ENCODE results near the gene ETF1. TPM values are rescaled to one million over a fixed set of nuclear protein-coding genes. Genes with fewer than 3 reads are reported as not detected.

The ETF1 gene
- total RNA-seq, 2 donors from 2014 or later = 106 to 111 TPM

GRCh38 chr5:138506370-138507306 is 36.4 kb downstream of the ETF1 start:
- Mint-ChIP-seq H3K36me3 (ENCODE audit: insufficient read depth in 2 of 2) (peaks cover 9 to 25% of the 10 kb centered on the region in 2 donors), H3K9me3 (no peaks in the 10 kb centered on the region), H3K27ac (no peak overlapping the region), H3K27me3 (ENCODE audit: low read depth) (no peaks in the 10 kb centered on the region), H3K4me3 (no peak overlapping the region), H3K4me1 (ENCODE audit: low read depth) (no peaks in the 10 kb centered on the region)
- ATAC-seq (replicated peaks in 1 of 2) = no peak
- no peak for DNase-seq

DNA sequence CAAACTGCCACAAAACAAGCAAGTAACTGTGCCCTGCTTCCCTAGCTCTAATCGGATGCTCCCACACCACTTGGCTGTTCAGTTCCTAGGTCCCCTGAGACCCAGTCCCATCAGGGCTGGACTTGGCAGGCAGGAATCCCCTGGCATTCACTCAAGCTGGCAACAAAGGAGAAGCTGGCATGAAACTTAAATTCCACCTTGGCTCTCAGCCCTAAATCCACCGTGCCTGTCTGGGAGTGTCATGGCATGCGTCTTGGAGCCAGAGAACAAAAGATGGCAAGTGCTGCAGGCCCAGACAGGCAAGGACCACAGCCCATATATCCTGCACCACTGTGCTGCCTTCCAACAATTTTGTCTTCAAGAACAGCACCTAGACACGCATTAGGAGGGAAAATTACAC is 38.2 kb downstream of the ETF1 start:
- Mint-ChIP-seq H3K36me3 (ENCODE audit: insufficient read depth in 2 of 2) (peaks cover 6 to 12% of the 10 kb centered on the region in 2 donors), H3K27ac (no peak overlapping the region), H3K9me3 (no peaks in the 10 kb centered on the region), H3K4me3 (no peak overlapping the region), H3K4me1 (ENCODE audit: low read depth) (no peaks in the 10 kb centered on the region), H3K27me3 (ENCODE audit: low read depth) (no peaks in the 10 kb centered on the region)
- DNase-seq (no peak), ATAC-seq (replicated peaks in 1 of 2) (no peak)

DNA sequence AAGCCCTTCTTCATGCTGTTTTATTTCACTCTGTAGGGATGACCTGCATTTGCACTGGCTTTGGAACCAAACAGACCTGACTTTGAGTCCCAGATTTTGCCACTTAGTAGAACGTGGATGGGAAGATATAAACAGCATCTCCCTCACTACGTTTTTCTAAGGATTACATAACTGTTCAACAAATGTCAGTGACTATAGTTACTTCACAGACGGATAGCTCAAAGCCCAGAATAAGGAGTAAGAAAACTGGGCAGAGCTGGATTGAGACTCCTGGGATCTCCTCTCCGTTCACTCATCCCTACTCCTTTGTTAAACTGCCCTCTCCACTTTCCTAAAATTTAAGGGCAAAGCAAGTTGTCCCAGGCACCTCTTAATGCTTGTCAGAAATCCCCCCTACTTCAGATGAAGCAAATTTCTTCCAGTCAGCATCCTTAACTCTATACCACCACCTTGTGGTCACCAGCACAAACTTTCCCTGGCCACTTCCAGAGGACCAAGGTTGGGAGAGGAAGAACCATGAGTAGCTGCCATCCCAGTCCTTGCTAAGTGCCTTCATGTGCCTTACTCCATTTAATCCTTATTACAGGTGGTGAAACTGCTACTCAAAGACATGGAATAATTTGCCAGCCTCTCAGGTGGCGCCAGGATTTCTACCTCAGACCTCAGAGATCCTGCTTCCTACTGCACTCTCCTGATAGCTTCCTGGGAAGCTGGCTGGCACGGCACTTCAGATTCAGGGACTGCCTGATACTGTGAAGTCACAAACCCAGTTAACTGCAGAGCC is 39.4 kb downstream of the ETF1 start:
- peak; percentile 50 to 61 for ATAC-seq (replicated peaks in 1 of 2)

DNA sequence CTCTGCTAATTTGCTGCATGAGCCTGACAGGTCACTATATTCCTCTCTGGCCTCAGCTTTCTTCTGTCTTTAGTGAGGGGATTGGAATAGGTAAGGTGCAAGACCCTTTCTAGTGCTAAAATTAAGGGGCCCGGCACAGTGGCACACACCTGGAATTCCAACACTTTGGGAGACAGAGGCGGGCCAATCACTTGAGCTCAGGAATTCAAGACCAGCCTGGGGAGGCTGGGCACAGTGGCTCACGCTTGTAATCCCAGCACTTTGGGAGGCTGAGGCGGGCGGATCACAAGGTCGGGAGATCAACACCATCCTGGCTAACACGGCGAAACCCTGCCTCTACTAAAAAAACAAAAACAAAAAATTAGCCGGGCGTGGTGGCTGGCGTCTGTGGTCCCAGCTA is 40.5 kb downstream of the ETF1 start:
- H3K36me3 Mint-ChIP-seq (ENCODE audit: insufficient read depth in 2 of 2) = peaks cover 0 to 3% of the 10 kb centered on the region in 2 donors
- no peaks in the 10 kb centered on the region for H3K27me3 Mint-ChIP-seq (ENCODE audit: low read depth)
- H3K9me3 Mint-ChIP-seq = no peaks in the 10 kb centered on the region
- no peak overlapping the region for H3K27ac Mint-ChIP-seq
- no peak overlapping the region for H3K4me3 Mint-ChIP-seq
- DNase-seq (no peak), ATAC-seq (replicated peaks in 1 of 2) (no peak)
- no peaks in the 10 kb centered on the region for H3K4me1 Mint-ChIP-seq (ENCODE audit: low read depth)

More for the DNA sequence above, 39.4 kb downstream of the ETF1 start:
- H3K9me3 Mint-ChIP-seq = no peaks in the 10 kb centered on the region
- H3K27me3 Mint-ChIP-seq (ENCODE audit: low read depth) = no peaks in the 10 kb centered on the region
- no peak overlapping the region for H3K27ac Mint-ChIP-seq
- peak; percentile 20 to 38 for DNase-seq
- H3K4me1 Mint-ChIP-seq (ENCODE audit: low read depth) = no peaks in the 10 kb centered on the region
- H3K4me3 Mint-ChIP-seq = no peak overlapping the region
- peaks cover 3 to 5% of the 10 kb centered on the region in 2 donors for H3K36me3 Mint-ChIP-seq (ENCODE audit: insufficient read depth in 2 of 2)

DNA sequence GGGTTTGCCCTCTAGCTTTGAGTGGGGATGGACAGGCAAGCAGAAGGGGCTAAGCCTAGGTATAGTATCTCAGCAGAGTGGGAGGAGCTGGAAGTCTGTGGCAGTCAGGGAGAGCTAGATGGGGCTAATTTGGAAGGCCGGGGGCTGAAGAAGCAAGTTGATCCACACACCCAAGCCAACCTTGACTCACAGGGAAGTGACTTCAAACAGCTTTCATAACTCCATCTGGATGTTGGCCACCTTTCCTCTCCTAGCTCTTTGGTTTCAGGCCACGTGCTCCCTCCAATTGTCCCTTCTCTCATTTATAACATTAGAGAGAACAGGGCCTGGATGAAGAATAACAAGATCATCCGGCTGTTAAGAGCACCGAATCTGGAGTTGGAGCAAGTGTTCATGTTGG is 40.9 kb downstream of the ETF1 start:
- Mint-ChIP-seq H3K27ac (no peak overlapping the region), H3K4me3 (no peak overlapping the region), H3K27me3 (ENCODE audit: low read depth) (no peaks in the 10 kb centered on the region), H3K4me1 (ENCODE audit: low read depth) (no peaks in the 10 kb centered on the region), H3K36me3 (ENCODE audit: insufficient read depth in 2 of 2) (no peaks in the 10 kb centered on the region), H3K9me3 (no peaks in the 10 kb centered on the region)
- DNase-seq = no peak
- ATAC-seq (replicated peaks in 1 of 2) = no peak

- Mint-ChIP-seq H3K36me3 (ENCODE audit: insufficient read depth in 2 of 2) (no peaks in the 10 kb centered on the region), H3K9me3 (no peaks in the 10 kb centered on the region), H3K27ac (no peak overlapping the region), H3K4me1 (ENCODE audit: low read depth) (no peaks in the 10 kb centered on the region), H3K27me3 (ENCODE audit: low read depth) (no peaks in the 10 kb centered on the region), H3K4me3 (no peak overlapping the region)
- DNase-seq (no peak), ATAC-seq (replicated peaks in 1 of 2) (no peak)
Observed at GRCh38 chr5:138498376-138498775, 44.7 kb downstream of the ETF1 start.

GRCh38 chr5:138495351-138495750 is 47.7 kb downstream of the ETF1 start:
- H3K27me3 Mint-ChIP-seq (ENCODE audit: low read depth) = peaks cover 8% of the 10 kb centered on the region
- H3K9me3 Mint-ChIP-seq = no peaks in the 10 kb centered on the region
- H3K36me3 Mint-ChIP-seq (ENCODE audit: insufficient read depth in 2 of 2) = no peaks in the 10 kb centered on the region
- ATAC-seq (replicated peaks in 1 of 2) (no peak), DNase-seq (no peak)
- no peak overlapping the region for H3K4me3 Mint-ChIP-seq
- H3K27ac Mint-ChIP-seq = no peak overlapping the region
- H3K4me1 Mint-ChIP-seq (ENCODE audit: low read depth) = peaks cover 16% of the 10 kb centered on the region

GRCh38 chr5:138492560-138493045 is 50.4 kb downstream of the ETF1 start:
- Mint-ChIP-seq H3K27ac (no peak overlapping the region), H3K27me3 (ENCODE audit: low read depth) (peaks cover 22% of the 10 kb centered on the region), H3K4me1 (ENCODE audit: low read depth) (peaks cover 16% of the 10 kb centered on the region), H3K36me3 (ENCODE audit: insufficient read depth in 2 of 2) (no peaks in the 10 kb centered on the region), H3K9me3 (no peaks in the 10 kb centered on the region), H3K4me3 (peak overlapping the region; percentile 92 to 95)
- ATAC-seq (replicated peaks in 1 of 2) (no peak), DNase-seq (peak in 1 of 2 donors; percentile 7)

- Mint-ChIP-seq H3K27ac (no peak overlapping the region), H3K4me1 (ENCODE audit: low read depth) (peaks cover 16% of the 10 kb centered on the region), H3K9me3 (no peaks in the 10 kb centered on the region), H3K4me3 (peak overlapping the region; percentile 92 to 95), H3K36me3 (ENCODE audit: insufficient read depth in 2 of 2) (no peaks in the 10 kb centered on the region), H3K27me3 (ENCODE audit: low read depth) (peaks cover 22% of the 10 kb centered on the region)
- peak; percentile 89 to 90 for DNase-seq
- peak; percentile 99 for ATAC-seq (replicated peaks in 1 of 2)
Observed at GRCh38 chr5:138491669-138492559, 51.1 kb downstream of the ETF1 start.

DNA sequence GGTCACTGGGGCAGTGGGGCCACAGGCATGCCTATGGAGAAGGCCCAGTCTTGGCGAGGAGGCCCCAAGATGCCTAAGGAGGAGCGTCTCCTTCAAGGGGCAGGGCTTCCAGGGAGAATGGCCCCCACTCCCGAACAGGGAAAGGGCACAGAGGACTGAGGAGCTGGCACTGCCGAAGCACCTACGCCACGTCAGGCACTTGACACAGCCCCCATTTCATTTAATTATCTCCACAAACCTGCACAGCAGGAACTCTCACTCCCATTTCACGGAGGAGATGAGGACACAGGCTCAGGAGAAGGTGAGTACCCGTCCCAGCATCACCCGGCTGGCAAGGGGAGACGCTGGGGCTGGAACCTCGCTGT is 51.8 kb downstream of the ETF1 start:
- Mint-ChIP-seq H3K9me3 (no peaks in the 10 kb centered on the region), H3K27me3 (ENCODE audit: low read depth) (peaks cover 22% of the 10 kb centered on the region), H3K4me1 (ENCODE audit: low read depth) (peaks cover 16% of the 10 kb centered on the region), H3K36me3 (ENCODE audit: insufficient read depth in 2 of 2) (no peaks in the 10 kb centered on the region), H3K4me3 (peak overlapping the region; percentile 56 to 64), H3K27ac (no peak overlapping the region)
- ATAC-seq (replicated peaks in 1 of 2) (no peak), DNase-seq (no peak)

- H3K4me1 Mint-ChIP-seq (ENCODE audit: low read depth) = peaks cover 16% of the 10 kb centered on the region
- no peak overlapping the region for H3K27ac Mint-ChIP-seq
- H3K9me3 Mint-ChIP-seq = no peaks in the 10 kb centered on the region
- peak overlapping the region; percentile 56 to 64 for H3K4me3 Mint-ChIP-seq
- ATAC-seq (replicated peaks in 1 of 2) = no peak
- H3K36me3 Mint-ChIP-seq (ENCODE audit: insufficient read depth in 2 of 2) = no peaks in the 10 kb centered on the region
- no peak for DNase-seq
- H3K27me3 Mint-ChIP-seq (ENCODE audit: low read depth) = peaks cover 22% of the 10 kb centered on the region
Observed at GRCh38 chr5:138490648-138491283, 52.3 kb downstream of the ETF1 start.

DNA sequence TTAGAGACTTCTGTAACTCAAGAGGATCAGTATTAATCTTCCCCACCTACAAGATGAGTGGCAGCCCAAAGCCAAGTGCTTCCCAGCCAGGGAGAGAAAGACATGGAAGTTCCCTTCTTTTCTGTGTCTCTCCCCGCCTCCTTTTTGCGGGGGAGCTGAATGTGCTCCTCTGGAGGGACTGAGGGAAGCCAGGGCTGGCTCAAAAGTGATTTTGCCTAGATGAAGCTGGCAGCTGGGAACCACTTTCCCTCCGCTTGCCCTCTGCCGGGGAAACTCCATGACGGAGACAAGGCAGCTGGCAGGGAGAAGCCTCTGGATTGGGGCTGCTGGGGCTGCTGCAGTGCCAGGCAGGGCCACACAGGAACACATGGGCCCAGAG is 53.4 kb downstream of the ETF1 start:
- Mint-ChIP-seq H3K27ac (no peak overlapping the region), H3K4me1 (ENCODE audit: low read depth) (peaks cover 16% of the 10 kb centered on the region), H3K36me3 (ENCODE audit: insufficient read depth in 2 of 2) (no peaks in the 10 kb centered on the region), H3K27me3 (ENCODE audit: low read depth) (peaks cover 22% of the 10 kb centered on the region), H3K4me3 (no peak overlapping the region), H3K9me3 (no peaks in the 10 kb centered on the region)
- DNase-seq (no peak), ATAC-seq (replicated peaks in 1 of 2) (no peak)
